ENCODE data around the gene GPRC6A.

GRCh38 chr6:116866281-116866871 lies 37.5 kb upstream of the GPRC6A start:
- no peak for TF ChIP-seq POLR2A (IDR thresholded peaks at IDR 0.05)
- TF ChIP-seq, protein P1, sequence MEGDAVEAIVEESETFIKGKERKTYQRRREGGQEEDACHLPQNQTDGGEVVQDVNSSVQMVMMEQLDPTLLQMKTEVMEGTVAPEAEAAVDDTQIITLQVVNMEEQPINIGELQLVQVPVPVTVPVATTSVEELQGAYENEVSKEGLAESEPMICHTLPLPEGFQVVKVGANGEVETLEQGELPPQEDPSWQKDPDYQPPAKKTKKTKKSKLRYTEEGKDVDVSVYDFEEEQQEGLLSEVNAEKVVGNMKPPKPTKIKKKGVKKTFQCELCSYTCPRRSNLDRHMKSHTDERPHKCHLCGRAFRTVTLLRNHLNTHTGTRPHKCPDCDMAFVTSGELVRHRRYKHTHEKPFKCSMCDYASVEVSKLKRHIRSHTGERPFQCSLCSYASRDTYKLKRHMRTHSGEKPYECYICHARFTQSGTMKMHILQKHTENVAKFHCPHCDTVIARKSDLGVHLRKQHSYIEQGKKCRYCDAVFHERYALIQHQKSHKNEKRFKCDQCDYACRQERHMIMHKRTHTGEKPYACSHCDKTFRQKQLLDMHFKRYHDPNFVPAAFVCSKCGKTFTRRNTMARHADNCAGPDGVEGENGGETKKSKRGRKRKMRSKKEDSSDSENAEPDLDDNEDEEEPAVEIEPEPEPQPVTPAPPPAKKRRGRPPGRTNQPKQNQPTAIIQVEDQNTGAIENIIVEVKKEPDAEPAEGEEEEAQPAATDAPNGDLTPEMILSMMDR (IDR thresholded peaks at IDR 0.05): no peak
